ENCODE results near the gene APOBEC2.

- TF ChIP-seq CTCF (IDR thresholded peaks at IDR 0.05; ENCODE audit: borderline replicate concordance, extremely low read depth, low read length, poor library complexity, severe bottlenecking), result no peak
- no peak for TF ChIP-seq EZH2 (IDR thresholded peaks at IDR 0.05; ENCODE audit: borderline replicate concordance, low read depth, low read length, severe bottlenecking)
Measured at GRCh38 chr6:41011673-41012072, 41.3 kb upstream of the APOBEC2 start.
